Stimulated activated CD8-positive, alpha-beta memory T cell treated with anti-CD3 and anti-CD28 coated beads, Interleukin-12 subunit alpha, Interleukin-12 subunit beta, amount 100 ng/mL, for 4 hours (primary cell): Measurements from ENCODE around the gene PSMA7.
A peak's percentile ranks its signal among the peaks of the same experiment; 100 is the strongest.
"Not testable (repeated sequence)": the region's sequence is repeated elsewhere in the genome, so short reads cannot be mapped to it uniquely, and the experiment has no call there.

Experiments
- DNase-seq: peaks from one replicate; pipeline ENCODE4 v3.0.0-alpha.2; 2020; ENCODE audit warnings: low read depth

PSMA7 gene

DNA sequence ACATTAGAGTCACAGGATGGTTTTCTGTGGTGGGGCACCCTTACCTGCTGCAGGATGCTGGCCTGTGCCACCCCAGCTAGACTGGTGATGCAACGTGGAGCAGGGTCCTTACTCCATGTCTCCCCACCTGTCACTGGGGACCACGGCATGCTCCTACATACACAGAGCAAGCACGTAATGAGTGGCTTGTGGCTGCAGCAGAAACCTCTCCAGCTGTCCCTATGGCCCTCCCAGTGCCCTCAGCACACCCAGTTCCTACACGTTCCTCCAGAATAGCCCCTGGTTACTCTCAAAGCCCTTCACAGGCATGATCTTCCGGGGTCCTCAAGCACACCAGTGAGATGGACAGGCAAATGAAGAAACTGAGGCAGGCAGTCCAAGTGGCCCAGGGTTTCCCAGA is 24.1 kb downstream of the PSMA7 start:
- no peak for DNase-seq

- no peak for DNase-seq
Observed at GRCh38 chr20:62118113-62119043, 24.8 kb downstream of the PSMA7 start.

- peak; percentile 57 for DNase-seq
Observed at GRCh38 chr20:62117658-62118057, 25.5 kb downstream of the PSMA7 start.

GRCh38 chr20:62117362-62117646 is 25.9 kb downstream of the PSMA7 start:
- no peak for DNase-seq

GRCh38 chr20:62116558-62117361 is 26.4 kb downstream of the PSMA7 start:
- DNase-seq, result no peak

DNA sequence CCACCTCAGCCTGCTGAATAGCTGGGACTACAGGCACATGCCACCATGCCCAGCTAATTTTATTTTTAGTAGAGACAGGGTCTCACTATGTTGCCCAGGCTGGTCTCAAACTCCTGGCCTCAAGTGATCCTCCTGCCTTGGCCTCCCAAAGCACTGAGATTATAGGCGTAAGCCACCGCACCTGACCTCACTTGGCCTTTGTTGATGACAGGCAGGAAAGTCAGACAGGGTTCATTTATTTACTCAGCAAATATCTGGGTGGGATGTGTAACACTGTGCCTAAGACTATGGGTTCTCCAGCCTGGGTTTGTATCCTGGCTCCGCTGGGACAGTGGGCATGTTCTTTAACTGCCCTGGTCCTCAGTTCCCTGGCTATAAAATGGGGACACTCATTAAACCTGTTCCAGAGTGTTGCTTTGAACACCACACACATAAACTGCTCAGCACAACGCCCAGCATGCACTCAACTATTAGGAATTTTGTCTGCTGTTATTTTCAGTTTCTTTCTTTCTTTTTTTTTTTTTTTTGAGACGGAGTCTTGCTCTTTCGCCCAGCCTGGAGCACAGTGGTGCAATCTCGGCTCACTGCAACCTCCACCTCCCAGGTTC is 27.3 kb downstream of the PSMA7 start:
- DNase-seq, result not testable (repeated sequence)

DNA sequence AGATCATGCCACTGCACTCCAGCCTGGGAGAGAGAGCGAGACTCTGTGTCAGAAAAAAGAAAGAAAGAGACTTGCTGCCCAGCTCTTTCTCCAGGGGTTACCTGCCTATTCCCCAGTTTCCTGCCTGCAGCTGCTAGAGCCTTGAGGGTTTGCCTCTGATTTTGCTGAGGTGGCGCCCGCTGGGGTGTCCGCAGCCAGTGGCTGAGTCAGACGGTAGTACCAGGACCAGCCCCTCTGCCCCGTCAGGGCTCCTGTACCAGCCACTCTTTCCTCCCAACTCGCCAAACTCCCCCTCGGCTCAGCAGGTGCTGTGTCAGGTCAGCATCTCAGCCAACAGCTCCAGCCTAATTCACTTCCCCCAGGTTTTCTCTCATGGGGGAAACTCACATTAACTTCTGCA is 28.3 kb downstream of the PSMA7 start:
- no peak for DNase-seq

- no peak for DNase-seq
Observed at GRCh38 chr20:62112368-62112767, 30.8 kb downstream of the PSMA7 start.

DNA sequence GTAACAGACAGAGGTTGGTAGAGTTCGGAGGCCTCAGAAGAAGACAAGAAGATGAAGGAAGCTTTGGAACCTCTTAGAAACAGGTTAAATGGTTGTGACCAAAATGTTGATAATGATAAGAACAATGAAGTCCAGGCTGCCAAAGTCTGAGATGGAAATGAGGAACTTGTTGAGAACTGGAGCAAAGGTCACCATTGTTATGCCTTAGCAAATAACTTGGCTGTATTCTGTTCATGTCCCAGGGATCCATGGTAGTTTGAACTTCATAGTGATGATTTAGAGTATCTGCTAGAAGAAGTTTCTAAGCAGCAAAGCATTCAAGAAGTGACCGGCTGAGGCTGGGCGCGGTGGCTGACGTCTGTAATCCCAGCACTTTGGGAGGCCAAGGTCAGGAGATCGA is 32.0 kb downstream of the PSMA7 start:
- DNase-seq, result no peak

DNA sequence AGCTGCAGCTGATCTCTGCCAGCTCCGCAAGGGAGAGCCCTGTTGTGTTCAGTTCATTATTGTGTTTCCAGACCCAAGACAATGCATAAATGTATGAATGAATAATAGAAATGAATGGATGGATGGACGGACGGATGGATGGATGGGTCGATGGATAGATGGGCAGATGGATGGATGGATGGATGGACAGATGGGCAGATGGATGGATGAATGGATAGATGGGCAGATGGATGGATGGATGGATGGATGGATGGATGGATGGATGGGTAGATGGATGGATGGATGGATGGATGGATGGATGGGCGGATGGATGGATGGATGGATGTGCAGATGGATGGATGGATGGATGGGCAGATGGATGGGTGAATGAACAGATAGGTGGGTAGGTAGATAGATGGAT is 37.6 kb downstream of the PSMA7 start:
- no peak for DNase-seq

- DNase-seq, result no peak
Observed at GRCh38 chr20:62104791-62105345, 38.3 kb downstream of the PSMA7 start.

DNA sequence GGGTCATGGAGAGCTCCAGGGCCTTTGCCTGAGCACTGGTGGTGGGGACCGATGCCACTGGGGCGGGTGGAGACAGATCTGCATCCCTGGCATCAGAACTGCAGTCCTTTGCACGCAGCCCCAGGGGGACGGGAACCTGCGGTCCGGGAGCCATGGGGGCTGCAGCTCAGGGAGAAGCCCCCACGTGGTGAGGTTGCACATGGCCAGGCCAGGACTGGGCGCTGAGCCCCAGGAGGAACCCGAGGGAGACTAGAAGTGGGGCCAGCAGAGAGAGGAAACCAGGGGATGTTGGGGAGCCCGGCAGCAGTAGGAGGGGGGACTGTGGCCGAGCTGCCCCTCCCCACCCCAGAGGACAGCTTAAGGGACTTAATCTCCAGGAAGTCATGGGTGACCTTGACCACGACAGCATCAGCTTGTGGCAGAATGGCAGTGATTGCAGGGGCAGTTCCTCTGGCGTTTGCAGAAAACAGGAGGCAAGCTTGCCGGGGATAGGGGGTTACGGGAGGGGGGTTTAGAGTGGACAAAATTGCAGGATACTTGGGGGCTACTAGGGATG is 38.9 kb downstream of the PSMA7 start:
- DNase-seq, result no peak

DNA sequence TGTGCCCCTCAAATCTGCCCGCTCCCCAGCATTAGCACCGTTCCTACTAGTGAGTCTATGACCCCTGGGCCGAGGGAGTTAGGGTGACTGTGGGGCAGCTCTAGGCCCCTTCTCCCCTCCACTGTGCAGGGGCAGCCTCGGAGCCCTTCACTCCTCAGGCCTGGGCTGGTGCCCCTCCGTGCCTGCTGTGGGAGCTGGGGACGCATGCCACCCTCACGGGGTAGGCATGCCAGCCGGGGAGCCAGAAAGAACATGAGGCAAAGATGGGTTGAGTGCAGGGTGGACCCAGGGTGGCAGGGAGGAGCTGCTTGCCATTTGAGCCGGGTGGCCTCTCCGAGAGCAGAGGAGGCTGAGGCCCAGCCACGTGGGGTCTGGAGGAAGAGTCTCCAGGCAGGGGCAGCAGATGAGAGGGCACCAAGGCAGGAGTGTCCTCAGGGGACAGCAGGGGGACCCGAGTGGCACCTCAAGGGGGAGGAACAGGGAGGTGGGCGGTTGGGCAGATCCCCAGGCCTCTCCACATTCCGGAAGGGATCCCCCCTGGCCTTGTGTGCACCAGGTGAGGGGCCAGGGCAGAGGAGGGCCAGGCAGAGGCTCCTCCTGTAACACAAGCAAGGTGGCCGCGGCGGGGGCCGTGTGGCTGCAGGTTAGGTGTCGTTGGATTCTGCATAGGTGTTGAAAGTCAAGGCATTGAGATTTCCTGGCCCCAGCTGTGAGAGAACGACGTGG is 39.5 kb downstream of the PSMA7 start:
- no peak for DNase-seq

- DNase-seq, result no peak
Observed at GRCh38 chr20:62101078-62101477, 42.1 kb downstream of the PSMA7 start.

DNA sequence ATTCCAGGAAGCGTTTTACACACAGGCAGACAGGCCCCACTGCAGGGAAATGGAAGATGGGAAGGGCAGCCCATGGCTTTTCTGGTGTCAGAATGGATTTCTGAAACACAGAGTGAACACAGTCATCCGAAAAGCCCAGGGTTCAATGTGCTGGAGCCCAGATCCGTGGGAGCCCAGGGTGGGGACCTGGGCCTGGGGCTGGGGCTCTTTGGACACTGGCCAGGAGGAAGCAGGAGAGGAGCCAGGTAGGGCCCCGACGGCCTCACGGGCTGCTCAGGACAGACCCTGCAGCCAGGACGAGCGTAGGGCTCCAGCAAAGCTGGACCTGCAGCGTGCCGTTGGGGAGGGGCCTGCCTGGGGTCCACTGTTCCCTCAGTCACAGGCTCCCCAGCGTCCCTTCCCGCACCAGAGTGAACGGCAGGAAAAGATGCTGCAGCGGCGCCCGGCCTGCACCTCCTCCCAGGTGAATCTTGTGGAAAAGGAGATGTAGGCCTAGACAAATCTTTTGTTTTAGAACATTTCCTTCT is 45.2 kb downstream of the PSMA7 start:
- DNase-seq, result no peak

GRCh38 chr20:62096421-62097380 is 46.5 kb downstream of the PSMA7 start:
- no peak for DNase-seq

DNA sequence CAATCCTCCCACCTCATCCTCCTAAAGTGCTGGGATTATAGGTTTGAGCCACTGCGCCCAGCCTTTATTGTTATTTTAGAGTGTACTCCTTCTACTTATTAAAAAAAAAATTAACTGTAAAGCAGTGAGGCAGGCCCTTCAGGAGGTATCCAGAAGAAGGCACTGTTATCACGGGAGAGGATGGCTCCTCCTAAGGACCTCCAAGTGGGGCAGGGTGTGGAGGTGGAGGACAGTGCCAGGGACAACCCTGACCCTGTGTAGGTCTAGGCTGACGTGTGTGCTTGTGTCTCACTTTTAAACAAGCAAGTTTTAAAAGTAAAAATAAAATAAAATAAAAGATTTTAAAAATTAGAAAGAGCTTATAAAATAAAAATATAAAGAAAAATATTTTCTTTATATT is 53.8 kb downstream of the PSMA7 start:
- DNase-seq, result no peak

DNA sequence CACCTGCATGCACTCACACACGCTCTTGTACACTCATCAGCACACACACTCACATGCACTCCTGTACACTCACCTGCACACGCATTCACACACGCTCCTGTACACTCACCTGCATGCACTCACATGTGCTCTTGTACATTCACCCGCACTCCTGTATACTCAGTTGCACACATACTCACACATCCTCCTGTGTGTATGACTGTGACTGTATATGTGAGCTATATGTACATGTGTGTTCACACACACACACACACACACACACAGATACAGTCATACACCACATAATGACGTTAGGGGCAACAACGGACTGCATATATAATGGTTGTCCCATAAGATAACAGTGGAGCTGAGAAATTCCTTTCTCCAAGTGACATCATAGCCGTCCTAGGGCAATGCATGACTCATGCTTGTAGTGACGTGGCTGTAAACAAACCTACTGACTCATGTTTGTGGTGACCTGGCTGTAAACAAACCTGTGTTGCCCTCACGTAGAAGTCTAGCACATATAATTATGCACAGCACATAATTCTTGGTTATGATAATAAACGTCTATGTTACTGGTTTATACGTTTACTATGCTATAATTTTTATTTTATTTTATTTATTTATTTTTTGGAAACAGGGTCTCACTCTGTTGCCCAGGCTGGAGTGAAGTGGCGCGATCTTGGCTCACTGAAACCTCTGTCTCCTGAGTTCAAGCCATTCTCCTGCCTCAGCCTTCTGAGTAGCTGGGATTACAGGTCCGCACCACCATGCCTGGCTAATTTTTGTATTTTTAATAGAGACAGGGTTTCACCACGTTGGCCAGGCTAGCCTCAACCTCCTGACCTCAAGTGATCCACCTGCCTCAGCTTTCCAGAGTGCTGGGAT is 54.7 kb downstream of the PSMA7 start:
- no peak for DNase-seq

DNA sequence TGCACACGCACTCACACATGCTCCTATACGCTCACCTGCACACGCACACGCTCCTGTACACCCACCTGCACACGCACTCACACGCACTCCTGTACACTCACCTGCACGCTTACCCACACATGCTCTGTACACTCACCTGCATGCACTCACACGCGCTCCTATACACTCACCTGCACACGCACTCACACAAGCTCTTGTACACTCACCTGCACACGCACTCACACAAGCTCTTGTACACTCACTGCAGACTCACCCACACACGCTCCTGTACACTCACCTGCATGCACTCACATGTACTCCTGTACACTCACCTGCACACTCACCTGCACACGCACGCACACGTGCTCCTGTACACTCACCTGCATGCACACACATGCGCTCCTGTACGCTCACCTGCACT is 55.6 kb downstream of the PSMA7 start:
- DNase-seq, result no peak
